ENCODE results near the gene UCHL3. TPM values are rescaled to one million over a fixed set of nuclear protein-coding genes. Genes with fewer than 3 reads are reported as not detected.

Gene UCHL3
- total RNA-seq, 1 experiment from 2014 or later, result 50.0 TPM

GRCh38 chr13:75637181-75637750, 87.7 kb downstream of the UCHL3 start:
- intact Hi-C loops (cut with micrococcal nuclease), result loop anchor here (5.0 kb wide), 1 partner anchor 70 kb away; no protein-coding TSS in a partner anchor
- H3K4me3 ChIP-seq (ENCODE audit: low read length), result peak overlapping the region; percentile 90
- no peak overlapping the region for H3K27ac ChIP-seq (ENCODE audit: low read length)
- no peaks in the 10 kb centered on the region for H3F3A ChIP-seq (ENCODE audit: low read length, unreplicated experiment)
- H3K9me2 ChIP-seq (replicated peaks; ENCODE audit: low read length), result no peaks in the 10 kb centered on the region
- H3K79me2 ChIP-seq (ENCODE audit: low read length), result peaks cover 59% of the 10 kb centered on the region
- no peak for DNase-seq
- BruUV-seq (replicated peaks), result TSS peak; percentile 52
- no peaks in the 10 kb centered on the region for H3K36me3 ChIP-seq (ENCODE audit: low read depth, low read length)
- TF ChIP-seq EZH2 (IDR thresholded peaks at IDR 0.05; ENCODE audit: low read length, unreplicated experiment), result no peak
- peaks cover 13% of the 10 kb centered on the region for H3K4me1 ChIP-seq (ENCODE audit: insufficient read depth, low read length)
- peak overlapping the region; percentile 84 for H3K4me2 ChIP-seq (ENCODE audit: low read length)
- H3K27me3 ChIP-seq (ENCODE audit: low read length), result no peaks in the 10 kb centered on the region
- peaks cover 5% of the 10 kb centered on the region; the same call in 1 of the 2 replicates for H4K20me1 ChIP-seq (ENCODE audit: low read length)
- no peaks in the 10 kb centered on the region for H3K9me3 ChIP-seq (ENCODE audit: low read length)
- ATAC-seq, result no peak
- peak overlapping the region; percentile 58 for H2AFZ ChIP-seq (ENCODE audit: low read length)
- H3K9ac ChIP-seq (ENCODE audit: low read length), result peak overlapping the region; percentile 42
- CTCF ChIA-PET, result no interaction called here
- POLR2A ChIA-PET (ENCODE audit: unreplicated experiment), result interaction anchor here (0.7 kb wide), 1 partner anchor 14 kb away, joined by 6 read pairs; no protein-coding TSS in a partner anchor

- ChIA-PET CTCF (no interaction called here), POLR2A (ENCODE audit: unreplicated experiment) (no interaction called here)
- Histone ChIP-seq H2AFZ (ENCODE audit: low read length) (no peak overlapping the region), H3K9ac (ENCODE audit: low read length) (no peak overlapping the region), H3K79me2 (ENCODE audit: low read length) (peaks cover 77% of the 10 kb centered on the region), H3K4me1 (ENCODE audit: insufficient read depth, low read length) (0 out of 2 replicates have a peak, but pooled peaks cover 5% of the 10 kb centered on the region), H3K27me3 (ENCODE audit: low read length) (no peaks in the 10 kb centered on the region), H3K36me3 (ENCODE audit: low read depth, low read length) (no peaks in the 10 kb centered on the region), H4K20me1 (ENCODE audit: low read length) (peaks cover 5% of the 10 kb centered on the region; the same call in 1 of the 2 replicates), H3K4me2 (ENCODE audit: low read length) (peak overlapping the region; percentile 84), H3K9me3 (ENCODE audit: low read length) (no peaks in the 10 kb centered on the region), H3F3A (ENCODE audit: low read length, unreplicated experiment) (no peaks in the 10 kb centered on the region), H3K9me2 (replicated peaks; ENCODE audit: low read length) (no peaks in the 10 kb centered on the region), H3K27ac (ENCODE audit: low read length) (no peak overlapping the region), H3K4me3 (ENCODE audit: low read length) (peak overlapping the region; percentile 55)
- DNase-seq (no peak), ATAC-seq (no peak)
- intact Hi-C loops (cut with micrococcal nuclease), result loop anchor here (5.0 kb wide), 1 partner anchor 72 kb away; no protein-coding TSS in a partner anchor
- TF ChIP-seq CTCF (conservative IDR thresholded peaks at IDR 0.05; ENCODE audit: low read depth, low read length) (no peak), EZH2phosphoT487 (IDR thresholded peaks at IDR 0.05; ENCODE audit: borderline replicate concordance, low read length) (no peak), EZH2 (IDR thresholded peaks at IDR 0.05; ENCODE audit: low read length, unreplicated experiment) (no peak)
- no TSS peak for BruUV-seq (replicated peaks)
Observed at GRCh38 chr13:75639454-75639853, 89.9 kb downstream of the UCHL3 start.

- CTCF ChIA-PET, result no interaction called here
- H3K36me3 ChIP-seq (ENCODE audit: low read depth, low read length), result no peaks in the 10 kb centered on the region
- no peak overlapping the region for H3K4me3 ChIP-seq (ENCODE audit: low read length)
- H4K20me1 ChIP-seq (ENCODE audit: low read length), result peaks cover 5% of the 10 kb centered on the region; the same call in 1 of the 2 replicates
- intact Hi-C loops (cut with micrococcal nuclease), result no loop called here
- DNase-seq (no peak), ATAC-seq (no peak)
- 0 out of 2 replicates have a peak, but pooled peaks cover 5% of the 10 kb centered on the region for H3K4me1 ChIP-seq (ENCODE audit: insufficient read depth, low read length)
- H3K27ac ChIP-seq (ENCODE audit: low read length), result no peak overlapping the region
- H3K4me2 ChIP-seq (ENCODE audit: low read length), result no peak overlapping the region
- no TSS peak for BruUV-seq (replicated peaks)
- H3K9me2 ChIP-seq (replicated peaks; ENCODE audit: low read length), result no peaks in the 10 kb centered on the region
- no peaks in the 10 kb centered on the region for H3F3A ChIP-seq (ENCODE audit: low read length, unreplicated experiment)
- TF ChIP-seq EZH2 (IDR thresholded peaks at IDR 0.05; ENCODE audit: low read length, unreplicated experiment) (no peak), EZH2phosphoT487 (IDR thresholded peaks at IDR 0.05; ENCODE audit: borderline replicate concordance, low read length) (no peak), CTCF (conservative IDR thresholded peaks at IDR 0.05; ENCODE audit: low read depth, low read length) (no peak)
- H3K27me3 ChIP-seq (ENCODE audit: low read length), result no peaks in the 10 kb centered on the region
- H3K9ac ChIP-seq (ENCODE audit: low read length), result no peak overlapping the region
- peaks cover 92% of the 10 kb centered on the region for H3K79me2 ChIP-seq (ENCODE audit: low read length)
- H2AFZ ChIP-seq (ENCODE audit: low read length), result no peak overlapping the region
- POLR2A ChIA-PET (ENCODE audit: unreplicated experiment), result no interaction called here
- H3K9me3 ChIP-seq (ENCODE audit: low read length), result no peaks in the 10 kb centered on the region
Observed at GRCh38 chr13:75641026-75641425, 91.4 kb downstream of the UCHL3 start.

All from PC-3 (cell line).